ENCODE measurements around the gene TLE1.

DNA sequence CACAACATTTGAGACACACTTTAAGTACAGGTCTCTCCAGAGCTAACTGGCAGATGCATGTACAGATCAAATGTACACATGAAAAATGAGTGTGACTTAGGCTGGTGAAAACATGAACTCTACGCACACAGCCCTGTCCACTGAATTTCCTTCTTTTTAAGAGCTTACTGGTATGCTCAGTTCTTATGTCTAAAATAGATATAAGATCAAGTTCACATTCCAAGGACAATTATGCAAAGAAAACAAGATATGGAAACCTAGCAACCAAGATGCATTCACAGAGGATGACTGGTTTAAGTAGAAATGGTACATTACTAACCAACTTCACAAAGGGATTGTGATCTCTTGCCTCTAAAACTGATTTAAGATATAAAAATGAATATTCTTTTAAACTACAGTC, 56.7 kb downstream of the TLE1 start:
- TF ChIP-seq CTCF (conservative IDR thresholded peaks at IDR 0.05; ENCODE audit: low read depth, low read length), result no peak
- TF ChIP-seq EZH2 (IDR thresholded peaks at IDR 0.05; ENCODE audit: low read length, unreplicated experiment), result no peak
- TF ChIP-seq EZH2phosphoT487 (IDR thresholded peaks at IDR 0.05; ENCODE audit: borderline replicate concordance, low read length), result no peak

Measured in PC-3 (cell line).